HepG2 (cell line): Measurements from ENCODE around the gene GPAM. TPM values are rescaled to one million over a fixed set of nuclear protein-coding genes. Genes with fewer than 3 reads are reported as not detected.
A peak's percentile ranks its signal among the peaks of the same experiment; 100 is the strongest.
"Not testable (repeated sequence)": the region's sequence is repeated elsewhere in the genome, so short reads cannot be mapped to it uniquely, and the experiment has no call there.

Experiments
- ATAC-seq: fragments of 200-7000 bp; cut with Tn5 transposase; 3 replicates; pipeline ENCODE4 v1.9.1; 2020; ENCODE audit warnings: mild to moderate bottlenecking, moderate library complexity
- BruUV-seq: library from RNA; stranded (reverse); fragments of 400-500 nt; replicated peaks from 2 replicates; lab custom pipeline; 2021; lab: Mats Ljungman, UMichigan
- CTCF ChIA-PET: fragments of 300-600 bp; formaldehyde crosslinking; extraction: SDS; loops from one replicate; lab custom pipeline; 2021; ENCODE audit warnings: low total read pairs, inconsistent platforms, low intra/inter-chr PET ratio; lab: Yijun Ruan, JAX
- POLR2A ChIA-PET: fragments of 350-600 bp; sonication (Branson Sonifier 250); formaldehyde crosslinking; loops from one replicate; lab custom pipeline; 2020; ENCODE audit warnings: antibody characterized with exemption, inconsistent platforms; lab: Yijun Ruan, JAX
- DNase-seq: peaks from one replicate; pipeline ENCODE4 v3.0.0-alpha.2; 2015; ENCODE audit warnings: low spot score
- FAIRE-seq: peaks from 3 replicates; lab custom pipeline; 2011; peaks lifted over from hg19 to GRCh38; lab: Jason Lieb, UNC
- H2AFZ ChIP-seq: one replicate; pipeline ENCODE4 v1.6.1; 2011; ENCODE audit warnings: low read length, inconsistent platforms
- H3K27ac ChIP-seq: fragments of 300-600 bp; 3 replicates; pipeline ENCODE4 v1.8.0; 2011; ENCODE audit warnings: mixed run types, mild to moderate bottlenecking, mixed read lengths, low read length, inconsistent platforms; ENCODE audit not compliant: insufficient read depth; ENCODE audit errors: extremely low read length
- H3K27me3 ChIP-seq, 2 experiments: fragments of 200-600 bp in 1 of 2; 2 replicates in 1 of 2; 3 replicates in 1 of 2; pipeline versions ENCODE4 v1.6.0 to v1.8.0; 2011; ENCODE audit warnings: low read length in 2 of 2, mild to moderate bottlenecking in 2 of 2, moderate library complexity in 2 of 2, inconsistent platforms in 1 of 2; ENCODE audit not compliant: insufficient read depth in 2 of 2, control insufficient read depth in 1 of 2
- H3K36me3 ChIP-seq, 2 experiments: fragments of 200-600 bp in 1 of 2; replicated peaks in 1 of 2; 2 replicates in 1 of 2; 3 replicates in 1 of 2; pipeline versions ENCODE4 v1.5.1 to v1.8.0; 2011; ENCODE audit warnings: low read length in 2 of 2, inconsistent platforms in 1 of 2; ENCODE audit not compliant: insufficient read depth in 2 of 2, control insufficient read depth in 1 of 2
- H3K4me1 ChIP-seq: 2 replicates; pipeline ENCODE4 v1.5.1; 2012; ENCODE audit warnings: low read length, inconsistent platforms; ENCODE audit not compliant: insufficient read depth
- H3K4me2 ChIP-seq: 2 replicates; pipeline ENCODE4 v1.6.0; 2011; ENCODE audit warnings: low read depth, low read length, inconsistent platforms
- H3K4me3 ChIP-seq, 3 experiments: fragments of 200-600 bp in 1 of 3; sonication (generic), shearing (Covaris generic) in 1 of 3; replicated peaks in 1 of 3; 2 replicates each; pipeline ENCODE4 v1.5.1; 2011 to 2016; ENCODE audit warnings: low read length in 3 of 3, inconsistent platforms in 2 of 3, low read depth in 2 of 3, mild to moderate bottlenecking in 2 of 3, control low read depth in 1 of 3, mixed read lengths in 1 of 3; ENCODE audit not compliant: insufficient read depth in 1 of 3
- H3K79me2 ChIP-seq: one replicate; pipeline ENCODE4 v1.6.1; 2011; ENCODE audit warnings: low read length, inconsistent platforms; ENCODE audit not compliant: insufficient read depth
- H3K9ac ChIP-seq: 2 replicates; pipeline ENCODE4 v1.6.0; 2011; ENCODE audit warnings: mild to moderate bottlenecking, low read depth, low read length, inconsistent platforms; ENCODE audit not compliant: insufficient read depth
- H3K9me3 ChIP-seq: 2 replicates; pipeline ENCODE4 v1.5.1; 2012; ENCODE audit warnings: mild to moderate bottlenecking, low read length
- H4K20me1 ChIP-seq: 2 replicates; pipeline ENCODE4 v1.6.0; 2011; ENCODE audit warnings: inconsistent platforms, mild to moderate bottlenecking, low read length, moderate library complexity; ENCODE audit not compliant: insufficient read depth
- MXI1 ChIP-seq: IDR thresholded peaks from 3 replicates; pipeline ENCODE4 v1.6.1; 2012; ENCODE audit warnings: low read depth, low read length, inconsistent platforms, borderline replicate concordance
- RAD21 ChIP-seq: fragments of 450-650 bp; formaldehyde crosslinking; IDR thresholded peaks from 2 replicates; pipeline ENCODE4 v1.5.0; 2020; ENCODE audit warnings: mild to moderate bottlenecking
- SMC3 ChIP-seq: IDR thresholded peaks from 2 replicates; pipeline ENCODE4 v1.6.1; 2011; ENCODE audit warnings: low read length, improper control_type of control experiment
- STAG1 ChIP-seq: sonication (generic); formaldehyde crosslinking; IDR thresholded peaks from 2 replicates; pipeline ENCODE4 v1.4.0; 2020; ENCODE audit warnings: missing genetic modification reagents
- XRCC5 ChIP-seq: fragments of 200-400 bp; formaldehyde crosslinking; optimal IDR thresholded peaks from 2 replicates; pipeline ENCODE3; 2017; ENCODE audit warnings: mild to moderate bottlenecking, low read length
- YY1 ChIP-seq: IDR thresholded peaks from 2 replicates; pipeline ENCODE4 v1.6.1; 2011; ENCODE audit warnings: low read length, low read depth, moderate library complexity, mild to moderate bottlenecking; ENCODE audit not compliant: insufficient read depth, insufficient replicate concordance
- ZNF577 ChIP-seq: sonication (generic); formaldehyde crosslinking; IDR thresholded peaks from 2 replicates; pipeline ENCODE4 v1.4.0; 2020; ENCODE audit warnings: mild to moderate bottlenecking, low read depth, missing genetic modification reagents, borderline replicate concordance
- ZNF629 ChIP-seq: sonication (generic); formaldehyde crosslinking; conservative IDR thresholded peaks from 2 replicates; pipeline ENCODE4 v1.5.0; 2020; ENCODE audit warnings: missing genetic modification reagents
- ZNF776 ChIP-seq: sonication (generic); formaldehyde crosslinking; IDR thresholded peaks from 2 replicates; pipeline ENCODE4 v1.4.0; 2020; ENCODE audit warnings: mild to moderate bottlenecking, missing genetic modification reagents
- WGBS: methylation state at CpG from one replicate; pipeline ENCODE4 v1.1.6; 2017; ENCODE audit warnings: low lambda C conversion rate; 5-methylcytosine and 5-hydroxymethylcytosine counted together
- in situ Hi-C: cut with HindIII; loops from 2 replicates; pipeline ENCODE4 v1.10.0; 2017; ENCODE audit warnings: low pct_unique_long_range_greater_than_20kb; ENCODE audit not compliant: extremely low pct_ligation_motif_present
- intact Hi-C: fragments of 100-400 bp; cut with micrococcal nuclease; formaldehyde crosslinking; loops from one replicate; pipeline ENCODE4 v1.10.0; 2022; ENCODE audit not compliant: unreplicated experiment
- polyA plus RNA-seq, 8 experiments: library from polyadenylated mRNA; depleted of rRNA in 3 of 8; stranded (reverse) in 7 of 8; unstranded in 1 of 8; fragments of >200 nt; fragmentation: Illumina TruSeq in 4 of 8; extraction: Trizol in 4 of 8; gene quantifications; 2 replicates each; pipeline versions ENCODE4 v1.2.1 to v1.2.3, GENCODE V29; 2011 to 2016; ENCODE audit warnings: low read depth in 4 of 8, missing spikeins in 1 of 8, mixed read lengths in 1 of 8; ENCODE audit not compliant: insufficient read depth in 1 of 8
- total RNA-seq, 5 experiments: library from RNA; depleted of rRNA; stranded (reverse); fragments of >200 nt; fragmentation: Illumina TruSeq; extraction: Trizol; gene quantifications; 2 replicates each; pipeline ENCODE4 v1.2.3, GENCODE V29; 2016; ENCODE audit warnings: low read depth in 1 of 5
- TF ChIP-seq, protein P1 (sequence below): sonication (generic); formaldehyde crosslinking; IDR thresholded peaks from 2 replicates; pipeline ENCODE4 v1.5.0; 2020; ENCODE audit warnings: mild to moderate bottlenecking, missing genetic modification reagents, moderate library complexity
- TF ChIP-seq, protein P2 (sequence below): sonication (generic); formaldehyde crosslinking; IDR thresholded peaks from 2 replicates; pipeline ENCODE4 v1.4.0; 2020; ENCODE audit warnings: missing genetic modification reagents; ENCODE audit errors: not compliant biosample characterization

Gene GPAM
- total and polyA plus RNA-seq, 2 of the 13 experiments (the other 11 are each of a cell fraction or from before 2014, with no cell fraction given), result 36.8 to 140 TPM

DNA sequence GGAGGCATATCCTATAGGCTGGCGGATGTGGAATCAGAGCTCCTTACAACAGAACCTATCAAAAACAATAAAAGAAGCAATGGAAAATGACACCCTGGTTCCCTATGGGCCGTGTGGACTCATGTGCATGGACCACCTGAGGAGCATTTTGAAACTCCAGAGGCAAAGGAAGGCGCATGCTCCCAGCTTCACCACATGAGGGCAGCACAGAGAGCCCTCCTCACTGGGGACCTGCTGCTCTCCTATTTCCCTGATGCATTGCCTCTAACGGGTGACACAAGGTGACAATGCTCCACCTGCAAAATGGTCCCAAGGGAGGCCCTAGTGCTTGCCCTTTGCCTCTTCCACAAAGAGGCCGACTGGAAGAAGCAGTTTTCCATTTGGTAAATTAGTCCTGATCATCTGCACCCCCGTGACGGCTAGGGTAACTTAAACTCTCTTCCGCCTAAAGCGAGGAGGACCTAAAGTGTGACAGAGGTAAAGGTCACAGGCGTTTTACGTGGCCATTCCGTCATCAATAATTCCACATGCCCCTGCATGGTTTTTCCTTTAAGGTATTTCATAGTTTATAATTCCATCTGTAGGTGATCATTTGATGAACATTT, 67.7 kb downstream of the GPAM start:
- Histone ChIP-seq H3K9ac (no peak overlapping the region), H3K9me3 (no peaks in the 10 kb centered on the region), H4K20me1 (no peaks in the 10 kb centered on the region), H3K36me3 (no peaks in the 10 kb centered on the region), H3K27me3 (no peaks in the 10 kb centered on the region), H3K4me3 (no peak overlapping the region), H3K27ac (no peak overlapping the region), H3K79me2 (no peaks in the 10 kb centered on the region), H3K4me1 (no peaks in the 10 kb centered on the region), H3K4me2 (no peak overlapping the region), H2AFZ (no peak overlapping the region)
- CTCF ChIA-PET, result interaction anchor here (0.8 to 1.9 kb wide), 3 partner anchors 22 to 199 kb away, joined by 3 to 12 read pairs (median 4); no protein-coding TSS in a partner anchor
- no TSS peak for BruUV-seq
- intact Hi-C loops, result loop anchor here (1.0 kb wide), 1 partner anchor 198 kb away; no protein-coding TSS in a partner anchor
- in situ Hi-C loops, result no loop called here
- ATAC-seq (peak; percentile 92), DNase-seq (peak; percentile 55), FAIRE-seq (peak; percentile 64)
- POLR2A ChIA-PET, result no interaction called here
- peak; percentile 28 for TF ChIP-seq YY1
- TF ChIP-seq, protein P1, sequence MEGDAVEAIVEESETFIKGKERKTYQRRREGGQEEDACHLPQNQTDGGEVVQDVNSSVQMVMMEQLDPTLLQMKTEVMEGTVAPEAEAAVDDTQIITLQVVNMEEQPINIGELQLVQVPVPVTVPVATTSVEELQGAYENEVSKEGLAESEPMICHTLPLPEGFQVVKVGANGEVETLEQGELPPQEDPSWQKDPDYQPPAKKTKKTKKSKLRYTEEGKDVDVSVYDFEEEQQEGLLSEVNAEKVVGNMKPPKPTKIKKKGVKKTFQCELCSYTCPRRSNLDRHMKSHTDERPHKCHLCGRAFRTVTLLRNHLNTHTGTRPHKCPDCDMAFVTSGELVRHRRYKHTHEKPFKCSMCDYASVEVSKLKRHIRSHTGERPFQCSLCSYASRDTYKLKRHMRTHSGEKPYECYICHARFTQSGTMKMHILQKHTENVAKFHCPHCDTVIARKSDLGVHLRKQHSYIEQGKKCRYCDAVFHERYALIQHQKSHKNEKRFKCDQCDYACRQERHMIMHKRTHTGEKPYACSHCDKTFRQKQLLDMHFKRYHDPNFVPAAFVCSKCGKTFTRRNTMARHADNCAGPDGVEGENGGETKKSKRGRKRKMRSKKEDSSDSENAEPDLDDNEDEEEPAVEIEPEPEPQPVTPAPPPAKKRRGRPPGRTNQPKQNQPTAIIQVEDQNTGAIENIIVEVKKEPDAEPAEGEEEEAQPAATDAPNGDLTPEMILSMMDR (CRISPR knock-in tag), result peak; percentile 85
- TF ChIP-seq ZNF629 (CRISPR knock-in tag), result peak; percentile 22; the same call in 1 of the 2 replicates
- peak; percentile 85 for TF ChIP-seq SMC3
- TF ChIP-seq, protein P2, sequence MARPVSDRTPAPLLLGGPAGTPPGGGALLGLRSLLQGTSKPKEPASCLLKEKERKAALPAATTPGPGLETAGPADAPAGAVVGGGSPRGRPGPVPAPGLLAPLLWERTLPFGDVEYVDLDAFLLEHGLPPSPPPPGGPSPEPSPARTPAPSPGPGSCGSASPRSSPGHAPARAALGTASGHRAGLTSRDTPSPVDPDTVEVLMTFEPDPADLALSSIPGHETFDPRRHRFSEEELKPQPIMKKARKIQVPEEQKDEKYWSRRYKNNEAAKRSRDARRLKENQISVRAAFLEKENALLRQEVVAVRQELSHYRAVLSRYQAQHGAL, result peak; percentile 33
- peak; percentile 73 for TF ChIP-seq XRCC5
- TF ChIP-seq RAD21 (CRISPR knock-in tag), result peak; percentile 47; the same call in 1 of the 2 replicates
- TF ChIP-seq MXI1, result no peak
- peak; percentile 73 for TF ChIP-seq STAG1 (CRISPR knock-in tag)
- no peak for TF ChIP-seq ZNF577 (CRISPR knock-in tag)
- no peak for TF ChIP-seq ZNF776
- WGBS, result 51% methylated on average over 11 of the region's 12 CpGs

DNA sequence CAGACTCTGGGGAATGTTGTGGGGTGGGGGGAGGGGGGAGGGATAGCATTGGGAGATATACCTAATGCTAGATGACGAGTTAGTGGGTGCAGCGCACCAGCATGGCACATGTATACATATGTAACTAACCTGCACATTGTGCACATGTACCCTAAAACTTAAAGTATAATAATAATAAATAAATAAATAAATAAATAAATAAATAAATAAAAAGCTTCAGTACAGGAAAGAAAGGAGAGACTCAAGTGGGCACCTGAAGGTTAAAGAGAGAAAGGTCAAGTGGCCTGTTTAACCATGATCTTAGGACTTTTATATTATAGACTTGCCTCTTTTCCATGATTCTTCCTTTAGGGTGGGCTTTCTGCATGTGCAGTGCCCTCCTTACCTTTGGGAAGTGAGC, 73.8 kb downstream of the GPAM start:
- H3K36me3 ChIP-seq, H3K27me3 ChIP-seq, H3K4me2 ChIP-seq, ATAC-seq, BruUV-seq, H3K4me3 ChIP-seq, FAIRE-seq, CTCF ChIA-PET, intact Hi-C loops, POLR2A ChIA-PET, H2AFZ ChIP-seq, H3K4me1 ChIP-seq, H3K27ac ChIP-seq, H3K9me3 ChIP-seq, H3K9ac ChIP-seq, H4K20me1 ChIP-seq, DNase-seq, in situ Hi-C loops, H3K79me2 ChIP-seq: not testable (repeated sequence)
- WGBS, result 83% methylated on average over 2 of the region's 2 CpGs
